ENCODE data around the gene EIF1B.

DNA sequence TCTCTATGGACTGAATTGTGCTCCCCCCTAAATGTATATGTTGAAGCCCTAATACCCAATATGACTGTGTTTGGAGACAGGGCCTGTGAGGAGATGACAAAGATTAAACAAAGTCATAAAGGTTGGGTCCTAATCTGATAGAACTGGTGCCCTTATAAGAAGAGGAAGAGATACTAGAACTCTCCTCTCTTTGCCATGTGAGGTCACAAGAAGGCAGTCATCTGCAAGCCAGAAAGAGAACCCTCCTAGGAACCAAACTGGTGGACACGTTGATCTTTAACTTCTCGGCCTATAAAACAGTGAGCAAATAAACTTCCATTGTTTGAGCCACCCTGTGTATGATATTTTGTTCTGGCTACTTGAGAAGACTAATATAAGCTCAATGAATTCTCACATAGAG, 45.9 kb downstream of the EIF1B start:
- TF ChIP-seq, protein P1, sequence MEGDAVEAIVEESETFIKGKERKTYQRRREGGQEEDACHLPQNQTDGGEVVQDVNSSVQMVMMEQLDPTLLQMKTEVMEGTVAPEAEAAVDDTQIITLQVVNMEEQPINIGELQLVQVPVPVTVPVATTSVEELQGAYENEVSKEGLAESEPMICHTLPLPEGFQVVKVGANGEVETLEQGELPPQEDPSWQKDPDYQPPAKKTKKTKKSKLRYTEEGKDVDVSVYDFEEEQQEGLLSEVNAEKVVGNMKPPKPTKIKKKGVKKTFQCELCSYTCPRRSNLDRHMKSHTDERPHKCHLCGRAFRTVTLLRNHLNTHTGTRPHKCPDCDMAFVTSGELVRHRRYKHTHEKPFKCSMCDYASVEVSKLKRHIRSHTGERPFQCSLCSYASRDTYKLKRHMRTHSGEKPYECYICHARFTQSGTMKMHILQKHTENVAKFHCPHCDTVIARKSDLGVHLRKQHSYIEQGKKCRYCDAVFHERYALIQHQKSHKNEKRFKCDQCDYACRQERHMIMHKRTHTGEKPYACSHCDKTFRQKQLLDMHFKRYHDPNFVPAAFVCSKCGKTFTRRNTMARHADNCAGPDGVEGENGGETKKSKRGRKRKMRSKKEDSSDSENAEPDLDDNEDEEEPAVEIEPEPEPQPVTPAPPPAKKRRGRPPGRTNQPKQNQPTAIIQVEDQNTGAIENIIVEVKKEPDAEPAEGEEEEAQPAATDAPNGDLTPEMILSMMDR (IDR thresholded peaks at IDR 0.05; ENCODE audit: low read depth, low read length): no peak
- TF ChIP-seq EZH2phosphoT487 (IDR thresholded peaks at IDR 0.05; ENCODE audit: low read depth): no peak
